ENCODE results near the gene CTTNBP2NL.
A peak's percentile ranks its signal among the peaks of the same experiment; 100 is the strongest.
"Not testable (repeated sequence)": the region's sequence is repeated elsewhere in the genome, so short reads cannot be mapped to it uniquely, and the experiment has no call there.

The CTTNBP2NL gene

DNA sequence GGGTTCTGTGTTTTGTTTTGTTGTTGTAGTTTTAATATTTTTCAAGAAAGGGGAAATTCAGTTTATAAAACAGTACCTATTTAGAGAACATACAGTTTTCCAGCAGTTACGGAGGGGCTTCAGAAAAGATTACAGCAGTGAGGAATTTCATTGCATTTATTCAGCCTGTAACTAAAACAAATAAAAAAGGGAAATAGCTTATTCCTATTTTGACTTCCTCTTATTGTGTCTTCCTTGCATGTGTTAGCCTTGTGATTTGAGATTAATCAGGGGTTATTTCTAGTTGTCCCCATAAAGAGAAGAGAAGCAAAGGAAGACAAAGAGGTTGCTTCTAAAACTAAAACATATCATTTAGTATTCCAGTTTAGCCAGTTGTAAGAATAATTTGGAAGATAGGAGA is 35.0 kb downstream of the CTTNBP2NL start:
- DNase-seq = no peak

DNA sequence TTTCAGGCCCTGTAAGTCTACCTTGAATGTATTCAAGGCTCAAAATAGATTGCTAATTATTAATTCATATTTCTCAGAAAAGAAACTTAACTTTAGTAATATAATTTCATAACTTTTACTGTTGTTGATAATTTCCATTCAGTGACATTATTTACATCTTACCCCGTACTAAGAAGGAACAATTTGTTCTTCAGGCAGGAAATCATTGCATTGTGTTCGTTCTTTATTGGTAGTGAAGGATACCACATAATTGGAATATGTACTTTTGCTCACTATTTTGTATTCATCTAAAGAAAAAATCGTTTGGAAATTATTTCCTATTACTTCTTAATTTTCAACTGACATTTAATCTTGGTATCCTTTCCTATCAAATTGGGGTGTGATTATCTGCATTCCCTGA is 39.4 kb downstream of the CTTNBP2NL start:
- no peak for DNase-seq

DNA sequence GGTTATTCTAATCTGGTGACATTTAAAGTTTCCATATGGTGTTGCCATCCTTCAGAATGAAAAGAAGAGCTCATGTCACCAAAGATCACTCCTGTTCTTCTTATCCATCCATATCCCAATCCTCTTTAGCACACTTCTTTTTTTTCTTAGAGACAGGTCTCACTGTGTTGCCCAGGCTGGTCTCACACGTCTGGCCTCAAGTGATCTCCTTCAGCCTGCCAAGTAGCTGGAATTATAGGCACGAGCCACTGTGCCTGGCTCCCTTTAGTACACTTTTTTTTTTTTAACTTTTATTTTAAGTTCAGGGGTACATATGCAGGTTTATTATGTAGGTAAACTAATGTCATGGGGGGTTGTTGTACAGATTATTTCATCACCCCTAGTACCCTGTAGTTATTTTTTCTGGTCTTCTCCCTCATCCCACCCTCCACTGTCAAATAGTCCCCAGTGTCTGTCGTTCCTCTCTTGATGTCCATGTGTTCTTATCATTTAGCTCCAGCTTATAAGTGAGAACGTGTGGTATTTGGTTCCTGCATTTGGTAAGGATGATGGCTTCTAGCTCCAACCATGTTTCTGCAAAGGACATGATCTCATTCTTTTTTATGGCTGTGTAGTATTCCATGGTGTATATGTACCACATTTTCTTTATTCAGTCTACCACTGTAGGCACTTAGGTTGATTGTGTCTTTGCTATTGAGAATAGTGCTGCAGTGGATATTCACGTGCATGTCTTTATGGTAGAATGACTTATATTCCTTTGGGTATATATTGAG is 40.6 kb downstream of the CTTNBP2NL start:
- no peak for DNase-seq

DNA sequence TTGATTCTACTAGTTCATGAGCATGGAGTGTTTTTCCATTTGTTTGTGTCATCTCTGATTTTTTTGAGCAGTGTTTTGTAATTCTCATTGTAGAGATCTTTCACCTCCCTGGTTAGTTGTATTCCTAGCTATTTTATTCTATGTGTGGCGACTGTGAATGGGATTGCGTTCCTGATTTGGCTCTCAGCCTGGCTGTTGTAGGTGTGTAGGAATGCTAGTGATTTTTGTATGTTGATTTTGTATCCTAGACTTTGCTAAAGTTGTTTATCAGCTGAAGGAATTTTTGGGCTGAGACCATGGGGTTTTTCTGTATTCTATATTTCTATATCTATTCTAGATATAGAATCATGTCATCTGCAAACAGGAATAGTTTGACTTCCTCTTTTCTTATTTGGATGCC is 42.1 kb downstream of the CTTNBP2NL start:
- DNase-seq = not testable (repeated sequence)

GRCh38 chr1:112439592-112439991 is 43.6 kb downstream of the CTTNBP2NL start:
- no peak for DNase-seq

GRCh38 chr1:112440574-112440973 is 44.6 kb downstream of the CTTNBP2NL start:
- no peak for DNase-seq

- no peak for DNase-seq
Measured at GRCh38 chr1:112444269-112444668, 48.3 kb downstream of the CTTNBP2NL start.

- DNase-seq = no peak
Measured at GRCh38 chr1:112445596-112445995, 49.6 kb downstream of the CTTNBP2NL start.

DNA sequence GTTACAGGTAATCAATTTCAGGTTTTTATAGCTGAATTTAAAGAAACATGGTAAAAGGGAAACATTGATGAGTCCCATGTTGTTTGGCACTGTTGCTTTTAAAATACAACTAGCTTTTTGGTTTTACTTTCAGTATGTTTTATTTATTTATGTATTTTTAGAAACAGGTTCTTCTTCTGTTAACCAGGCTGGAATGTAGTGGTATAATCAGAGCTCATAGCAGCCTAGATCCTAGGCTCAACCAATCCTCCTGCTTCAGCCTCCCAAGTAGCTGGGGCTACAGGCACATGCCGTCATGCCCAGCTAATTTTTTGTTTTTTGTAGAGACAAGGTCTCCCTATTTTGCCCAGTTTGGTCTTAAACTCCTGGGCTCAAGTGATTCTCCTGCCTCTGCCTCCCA is 50.4 kb downstream of the CTTNBP2NL start:
- DNase-seq = no peak

DNA sequence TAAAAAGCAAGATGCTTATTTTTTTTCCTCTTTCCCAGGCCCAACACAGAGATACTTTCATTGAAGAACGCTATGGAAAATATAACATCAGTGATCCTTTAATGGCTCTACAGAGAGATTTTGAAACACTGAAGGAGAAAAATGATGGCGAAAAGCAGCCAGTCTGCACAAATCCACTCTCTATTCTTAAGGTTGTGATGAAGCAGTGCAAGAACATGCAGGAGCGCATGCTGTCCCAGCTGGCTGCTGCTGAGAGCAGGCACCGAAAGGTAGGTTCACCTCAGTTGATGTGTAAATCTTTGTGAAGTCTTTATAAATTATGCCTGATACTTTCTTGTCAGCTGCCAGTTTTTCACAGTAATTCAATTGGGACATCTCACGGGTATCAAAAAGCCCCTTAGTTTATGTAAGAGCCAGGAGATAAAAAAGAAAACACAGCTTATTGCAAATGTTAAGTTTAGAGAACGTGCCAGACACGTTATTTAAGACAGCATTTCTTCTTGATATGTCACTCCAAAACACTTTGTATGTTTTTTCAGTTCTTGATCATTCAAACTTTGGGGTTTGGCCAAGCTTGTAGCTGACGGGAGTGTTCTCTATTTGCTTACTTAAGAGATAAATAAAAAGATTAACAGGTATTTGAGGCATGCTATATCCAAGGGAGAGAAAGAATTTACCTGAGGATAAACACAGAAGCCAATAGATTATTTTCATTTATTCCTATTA is 53.1 kb downstream of the CTTNBP2NL start:
- no peak for DNase-seq

DNA sequence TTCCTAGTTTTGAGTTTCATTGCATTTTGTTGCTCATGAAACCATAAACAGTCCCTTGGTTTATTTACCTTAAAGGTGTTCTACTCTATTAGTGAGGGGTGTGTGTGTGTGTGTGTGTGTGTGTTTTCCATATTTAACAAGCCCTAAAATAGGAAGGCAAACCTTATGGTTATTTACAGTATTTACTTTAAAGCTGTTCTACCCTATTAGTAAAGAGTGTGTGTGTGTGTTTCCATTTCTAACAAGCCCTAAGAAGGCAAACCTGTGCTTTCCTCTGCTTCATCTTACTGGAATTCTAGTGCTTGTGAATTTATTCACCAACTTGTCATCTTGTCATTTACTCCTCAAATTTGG is 53.6 kb downstream of the CTTNBP2NL start:
- DNase-seq = no peak

- no peak for DNase-seq
Measured at GRCh38 chr1:112450773-112451172, 54.8 kb downstream of the CTTNBP2NL start.

DNA sequence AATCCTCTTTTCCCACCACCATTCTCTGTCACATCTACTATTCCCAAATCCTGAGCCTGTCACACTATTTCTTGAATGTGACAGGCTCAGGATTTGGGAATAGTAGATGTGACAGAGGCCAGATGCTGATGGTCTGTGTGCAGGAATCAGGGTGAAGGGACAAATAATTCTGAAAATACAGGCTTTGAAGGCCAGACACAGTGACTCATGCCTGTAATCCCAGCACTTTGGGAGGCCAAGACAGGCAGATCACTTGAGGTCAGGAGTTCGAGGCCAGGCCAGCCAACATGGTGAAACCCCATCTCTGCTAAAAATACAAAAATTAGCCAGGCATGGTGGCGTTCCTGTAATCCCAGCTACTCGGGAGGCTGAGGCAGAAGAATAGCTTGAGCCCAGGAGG is 55.3 kb downstream of the CTTNBP2NL start:
- DNase-seq = not testable (repeated sequence)

DNA sequence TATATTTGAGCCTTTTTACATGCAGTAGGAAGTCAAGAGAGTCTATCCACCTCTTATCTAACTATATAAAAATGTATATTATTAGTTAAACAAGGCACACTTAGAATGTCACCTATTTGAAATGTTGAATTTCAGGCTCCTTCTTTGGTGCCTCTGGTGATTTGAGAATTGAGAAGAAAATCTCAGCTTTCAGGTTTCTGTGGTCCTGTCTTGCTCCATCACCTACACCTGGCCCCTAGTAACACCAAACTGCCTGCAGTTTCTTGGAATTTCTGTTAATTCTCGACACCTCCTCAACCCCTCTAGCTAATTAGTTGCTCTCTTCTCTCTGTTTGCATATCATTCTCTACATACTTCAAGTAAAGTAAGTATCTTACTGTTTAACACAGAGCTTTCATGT is 57.9 kb downstream of the CTTNBP2NL start:
- DNase-seq = no peak

DNA sequence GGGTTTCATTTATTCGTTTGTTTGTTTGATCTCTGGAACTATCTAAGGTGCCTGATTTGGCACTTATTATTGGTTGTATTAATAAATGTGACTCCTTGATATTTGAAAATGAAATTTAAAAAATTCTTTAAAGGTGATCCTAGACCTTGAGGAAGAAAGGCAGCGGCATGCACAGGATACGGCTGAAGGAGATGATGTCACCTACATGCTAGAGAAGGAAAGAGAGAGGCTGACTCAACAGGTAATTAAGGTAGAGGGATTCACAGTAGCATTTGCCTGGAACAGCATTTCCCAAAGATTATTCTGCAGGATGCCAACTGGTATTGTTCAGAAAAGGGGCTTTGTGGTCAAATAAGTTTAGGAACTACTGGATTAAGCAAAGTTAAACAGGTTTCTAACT is 58.3 kb downstream of the CTTNBP2NL start:
- no peak for DNase-seq

- no peak for DNase-seq
Measured at GRCh38 chr1:112457241-112457640, 61.2 kb downstream of the CTTNBP2NL start.

DNA sequence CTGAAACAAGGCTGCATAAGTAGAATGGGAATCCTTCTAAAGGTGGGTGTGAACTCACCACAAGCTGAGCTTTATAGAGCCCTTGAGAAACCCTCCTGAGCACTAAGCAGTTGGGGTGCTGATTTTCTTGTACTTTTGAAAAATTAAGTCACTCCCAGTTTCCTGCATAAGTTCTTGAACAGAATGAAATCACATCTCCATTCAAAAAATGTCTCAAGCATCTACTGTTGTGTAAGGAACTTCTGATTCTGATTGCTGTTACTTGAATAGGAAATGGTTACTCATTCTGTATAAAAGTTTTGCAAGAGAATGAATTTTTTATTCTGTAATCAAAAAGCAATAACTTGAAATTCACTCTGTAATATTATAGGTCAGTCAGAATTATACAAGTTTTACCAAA is 61.9 kb downstream of the CTTNBP2NL start:
- no peak for DNase-seq

GRCh38 chr1:112458756-112459155 is 62.7 kb downstream of the CTTNBP2NL start:
- DNase-seq = no peak

GRCh38 chr1:112460615-112461014 is 64.6 kb downstream of the CTTNBP2NL start:
- no peak for DNase-seq

- no peak for DNase-seq
Measured at GRCh38 chr1:112461200-112461871, 65.3 kb downstream of the CTTNBP2NL start.

- DNase-seq = no peak
Measured at GRCh38 chr1:112462953-112463279, 66.9 kb downstream of the CTTNBP2NL start.

GRCh38 chr1:112464501-112464900 is 68.5 kb downstream of the CTTNBP2NL start:
- DNase-seq = no peak

DNA sequence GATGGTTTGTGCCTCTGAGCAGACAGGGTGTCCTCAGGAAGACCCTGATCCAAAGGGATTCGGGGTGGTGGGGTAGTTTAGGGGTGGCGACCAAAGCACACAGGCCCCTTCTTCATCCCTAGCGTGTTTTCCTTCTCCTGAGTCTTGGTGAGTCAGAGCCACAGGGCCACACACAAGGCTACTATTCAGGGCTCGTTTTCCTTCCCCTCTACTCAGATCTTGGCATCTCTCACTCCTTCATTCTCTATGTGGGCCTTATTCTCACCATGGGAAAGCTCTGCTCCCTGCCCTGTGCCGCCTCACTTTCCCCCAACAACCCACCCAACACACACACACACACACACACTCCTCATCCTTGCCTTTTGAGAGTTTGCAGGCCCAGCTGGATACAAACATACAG is 69.1 kb downstream of the CTTNBP2NL start:
- DNase-seq = no peak

GRCh38 chr1:112466078-112466660 is 70.2 kb downstream of the CTTNBP2NL start:
- peak; percentile 85 for DNase-seq

Measured in GDM1 (cell line).